GM21526 (cell line): ENCODE data around the gene ARHGDIA.

Experiments used
- ATAC-seq: cut with Tn5 transposase; IDR thresholded peaks from one replicate; pipeline ENCODE4 v1.9.1; 2021; ENCODE audit warnings: moderate library complexity; ENCODE audit not compliant: unreplicated experiment, low FRiP score

Gene ARHGDIA

GRCh38 chr17:81906476-81907218 lies 35.5 kb upstream of the ARHGDIA start:
- no peak for ATAC-seq

- ATAC-seq, result no peak
Measured at GRCh38 chr17:81905993-81906392, 34.9 kb upstream of the ARHGDIA start.

- no peak for ATAC-seq
Measured at GRCh38 chr17:81905424-81905875, 34.3 kb upstream of the ARHGDIA start.

GRCh38 chr17:81904600-81905423 lies 33.7 kb upstream of the ARHGDIA start:
- ATAC-seq, result no peak

- ATAC-seq, result no peak
Measured at GRCh38 chr17:81903896-81904599, 32.9 kb upstream of the ARHGDIA start.

- no peak for ATAC-seq
Measured at GRCh38 chr17:81903415-81903831, 32.3 kb upstream of the ARHGDIA start.

- ATAC-seq, result no peak
Measured at GRCh38 chr17:81902653-81903414, 31.7 kb upstream of the ARHGDIA start.

GRCh38 chr17:81902023-81902652 lies 31.0 kb upstream of the ARHGDIA start, which contains the start of gene NPB:
NPB (plus strand) TSS chr17:81902238; CDS start chr17:81902278, 40 bp downstream.
- ATAC-seq, result no peak

GRCh38 chr17:81901167-81902022 lies 30.3 kb upstream of the ARHGDIA start:
- ATAC-seq, result no peak

- no peak for ATAC-seq
Measured at GRCh38 chr17:81900181-81900820, 29.2 kb upstream of the ARHGDIA start.

GRCh38 chr17:81899514-81900166 lies 28.5 kb upstream of the ARHGDIA start:
- no peak for ATAC-seq

GRCh38 chr17:81898885-81899284 lies 27.7 kb upstream of the ARHGDIA start:
- no peak for ATAC-seq

GRCh38 chr17:81898029-81898866 lies 27.1 kb upstream of the ARHGDIA start:
- ATAC-seq, result no peak

GRCh38 chr17:81895400-81895799 lies 24.3 kb upstream of the ARHGDIA start:
- ATAC-seq, result no peak

GRCh38 chr17:81891303-81891552 lies 20.1 kb upstream of the ARHGDIA start:
- no peak for ATAC-seq

- peak; percentile 14 for ATAC-seq
Measured at GRCh38 chr17:81890447-81891302, 19.5 kb upstream of the ARHGDIA start.
